ENCODE measurements around the gene FBXL12.

Gene FBXL12

GRCh38 chr19:9838324-9838723 lies 19.4 kb upstream of the FBXL12 start:
- DNase-seq (ENCODE audit: low read depth): no peak
- no peak for TF ChIP-seq CTCF (IDR thresholded peaks at IDR 0.05; ENCODE audit: low read length, missing control alignments)
- no peak overlapping the region for H3K4me3 ChIP-seq (replicated peaks; ENCODE audit: low read depth, low read length)

- H3K4me3 ChIP-seq (replicated peaks; ENCODE audit: low read depth, low read length): peak overlapping the region; percentile 78
- no peak for TF ChIP-seq CTCF (IDR thresholded peaks at IDR 0.05; ENCODE audit: low read length, missing control alignments)
- DNase-seq (ENCODE audit: low read depth): peak; percentile 44
These were observed 17.1 kb upstream of the FBXL12 start for GRCh38 chr19:9836021-9836420.

- TF ChIP-seq CTCF (IDR thresholded peaks at IDR 0.05; ENCODE audit: low read length, missing control alignments): no peak
- peak overlapping the region; percentile 78 for H3K4me3 ChIP-seq (replicated peaks; ENCODE audit: low read depth, low read length)
- no peak for DNase-seq (ENCODE audit: low read depth)
These were observed 16.6 kb upstream of the FBXL12 start for GRCh38 chr19:9835507-9835949.

- DNase-seq (ENCODE audit: low read depth): peak; percentile 98
- no peak for TF ChIP-seq CTCF (IDR thresholded peaks at IDR 0.05; ENCODE audit: low read length, missing control alignments)
- H3K4me3 ChIP-seq (replicated peaks; ENCODE audit: low read depth, low read length): peak within 1 kb of the TSS; percentile 79
These were observed 16.0 kb upstream of the FBXL12 start, which contains the start of gene PIN1 for GRCh38 chr19:9834726-9835506. Gene PIN1, plus strand, starts transcription at chr19:9835318. Its CDS starts 27 bp downstream, at chr19:9835345.

- DNase-seq (ENCODE audit: low read depth): no peak
- peak overlapping the region; percentile 79 for H3K4me3 ChIP-seq (replicated peaks; ENCODE audit: low read depth, low read length)
- no peak for TF ChIP-seq CTCF (IDR thresholded peaks at IDR 0.05; ENCODE audit: low read length, missing control alignments)
These were observed 15.4 kb upstream of the FBXL12 start for GRCh38 chr19:9834307-9834725.

- peak overlapping the region; percentile 95 for H3K4me3 ChIP-seq (replicated peaks; ENCODE audit: low read depth, low read length)
- DNase-seq (ENCODE audit: low read depth): no peak
- TF ChIP-seq CTCF (IDR thresholded peaks at IDR 0.05; ENCODE audit: low read length, missing control alignments): no peak
These were observed 9.7 kb upstream of the FBXL12 start for GRCh38 chr19:9828551-9829063.
